ENCODE measurements around the gene AKAP13.

GRCh38 chr15:85709250-85709649 lies 328.8 kb downstream of the AKAP13 start:
- TF ChIP-seq CTCF (tag by site-specific recombination; IDR thresholded peaks at IDR 0.05), result no peak
- no peak for TF ChIP-seq ZNF544 (tag by site-specific recombination; IDR thresholded peaks at IDR 0.05)
- no peak for TF ChIP-seq ZNF292 (tag by site-specific recombination; IDR thresholded peaks at IDR 0.05; ENCODE audit: borderline replicate concordance, low read depth)
- TF ChIP-seq ZNF404 (tag by site-specific recombination; IDR thresholded peaks at IDR 0.05), result no peak
- no peak for TF ChIP-seq ZNF510 (tag by site-specific recombination; IDR thresholded peaks at IDR 0.05; ENCODE audit: insufficient replicate concordance)
- TF ChIP-seq ZNF639 (tag by site-specific recombination; IDR thresholded peaks at IDR 0.05), result no peak

Data from HEK293 (cell line).